A549 (cell line): ENCODE measurements around the gene CEP162.

Source experiments
- BHLHE40 ChIP-seq: IDR thresholded peaks from 2 replicates; pipeline ENCODE4 v1.6.1; 2012; ENCODE audit warnings: low read depth, low read length, inconsistent platforms
- CEBPB ChIP-seq, 2 experiments: fragments of >200 bp in 1 of 2; sonication (Bioruptor Twin) in 1 of 2; formaldehyde crosslinking in 1 of 2; IDR thresholded peaks; 2 replicates each; pipeline ENCODE4 v1.6.1; 2012 to 2016
- CHD2 ChIP-seq: fragments of 150-350 bp; IDR thresholded peaks from 2 replicates; pipeline ENCODE4 v1.6.1; 2014; ENCODE audit warnings: low read length; ENCODE audit not compliant: partially characterized antibody
- CTCF ChIP-seq: fragments of >200 bp; sonication (Bioruptor Twin); formaldehyde crosslinking; IDR thresholded peaks from 3 replicates; pipeline ENCODE4 v1.5.1; 2016
- GATA3 ChIP-seq: IDR thresholded peaks from 2 replicates; pipeline ENCODE4 v1.6.1; 2012; ENCODE audit warnings: borderline replicate concordance
- HMGXB4 ChIP-seq: fragments of 250-450 bp; sonication (Bioruptor Pico); IDR thresholded peaks from 2 replicates; pipeline ENCODE4 v1.5.0; 2021; ENCODE audit warnings: mild to moderate bottlenecking, moderate library complexity, borderline replicate concordance
- MAX ChIP-seq: IDR thresholded peaks from 2 replicates; pipeline ENCODE4 v1.6.1; 2012
- MAZ ChIP-seq: fragments of 150-350 bp; IDR thresholded peaks from 2 replicates; pipeline ENCODE4 v1.6.1; 2014; ENCODE audit warnings: antibody characterized with exemption, low read depth, low read length, borderline replicate concordance
- PBX3 ChIP-seq: IDR thresholded peaks from 2 replicates; pipeline ENCODE4 v1.6.1; 2012
- POLR2A ChIP-seq: IDR thresholded peaks from 2 replicates; pipeline ENCODE4 v1.6.1; 2012; ENCODE audit warnings: mild to moderate bottlenecking, low read length
- TP53 ChIP-seq: fragments of 250-450 bp; sonication (Bioruptor Pico); IDR thresholded peaks from 2 replicates; pipeline ENCODE4 v1.5.0; 2021; ENCODE audit warnings: mild to moderate bottlenecking, moderate library complexity
- USF2 ChIP-seq: fragments of 450-650 bp; IDR thresholded peaks from 2 replicates; pipeline ENCODE4 v1.6.1; 2014; ENCODE audit warnings: antibody characterized with exemption

DNA sequence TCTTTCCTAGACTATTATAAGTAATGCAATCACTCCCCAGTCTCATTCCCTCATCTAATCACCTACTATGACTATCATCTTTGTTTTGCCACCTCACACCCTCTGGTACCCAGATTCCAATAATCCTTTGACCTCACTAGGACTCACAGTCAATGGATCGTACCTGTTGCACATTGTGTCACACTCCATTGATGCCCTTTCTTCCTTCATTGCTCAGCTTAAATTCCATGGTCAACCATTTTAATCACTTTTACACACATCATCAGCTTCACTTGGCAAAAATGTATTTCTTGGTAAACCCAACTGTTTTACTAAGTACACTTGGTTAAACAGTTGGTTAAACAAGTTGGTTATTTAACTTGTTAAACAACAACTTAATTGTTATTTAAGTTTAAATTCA, 44.0 kb downstream of the CEP162 start:
- no peak for TF ChIP-seq TP53 (CRISPR knock-in tag)
- no peak for TF ChIP-seq CTCF
- no peak for TF ChIP-seq BHLHE40
- TF ChIP-seq POLR2A = no peak
- no peak for TF ChIP-seq GATA3
- TF ChIP-seq PBX3 = no peak
- no peak for TF ChIP-seq CEBPB (IDR thresholded peaks at IDR 0.05)
- no peak for TF ChIP-seq MAX
- no peak for TF ChIP-seq USF2
- no peak for TF ChIP-seq CHD2
- TF ChIP-seq HMGXB4 (CRISPR knock-in tag) = no peak
- no peak for TF ChIP-seq MAZ
